IMR-90 (cell line): Measurements from ENCODE around the gene PARP6. TPM values are rescaled to one million over a fixed set of nuclear protein-coding genes. Genes with fewer than 3 reads are reported as not detected.

ENCODE experiments used
- ATAC-seq: fragments of 200-7000 bp; cut with Tn5 transposase; 2 replicates; pipeline ENCODE4 v1.9.1; 2020; ENCODE audit warnings: low read depth, mild to moderate bottlenecking, moderate library complexity
- BruUV-seq: library from RNA; stranded (reverse); fragments of 400-500 nt; replicated peaks from 2 replicates; lab custom pipeline; 2021; lab: Mats Ljungman, UMichigan
- CTCF ChIA-PET: fragments of 300-600 bp; formaldehyde crosslinking; extraction: SDS; loops from one replicate; lab custom pipeline; 2021; ENCODE audit warnings: antibody characterized with exemption; lab: Yijun Ruan, JAX
- POLR2A ChIA-PET: fragments of 300-600 bp; sonication (Branson Sonifier 250); formaldehyde crosslinking; loops from one replicate; lab custom pipeline; 2022; ENCODE audit warnings: antibody characterized with exemption; ENCODE audit not compliant: unreplicated experiment; lab: Charles Lee
- DNase-seq: peaks from one replicate; pipeline ENCODE4 v3.0.0; 2013
- H2AFZ ChIP-seq: replicated peaks from 2 replicates; pipeline ENCODE3; 2013; ENCODE audit warnings: low read length, mild to moderate bottlenecking; ENCODE audit not compliant: poor library complexity
- H2AK5ac ChIP-seq: 2 replicates; pipeline ENCODE4 v1.6.1; 2013; ENCODE audit warnings: low read depth, low read length, inconsistent platforms
- H2AK9ac ChIP-seq: replicated peaks from 2 replicates; pipeline ENCODE3; 2013; ENCODE audit warnings: mild to moderate bottlenecking, low read depth, low read length, moderate library complexity; ENCODE audit not compliant: poor library complexity
- H2BK120ac ChIP-seq: 2 replicates; pipeline ENCODE4 v1.6.1; 2013; ENCODE audit warnings: low read depth, low read length, inconsistent platforms
- H2BK15ac ChIP-seq: 3 replicates; pipeline ENCODE4 v1.6.1; 2013; ENCODE audit warnings: low read depth, low read length, inconsistent platforms
- H2BK20ac ChIP-seq: 2 replicates; pipeline ENCODE4 v1.6.1; 2013; ENCODE audit warnings: low read depth, mild to moderate bottlenecking, inconsistent platforms, low read length, moderate library complexity
- H2BK5ac ChIP-seq: 2 replicates; pipeline ENCODE4 v1.6.1; 2013; ENCODE audit warnings: mild to moderate bottlenecking, low read depth, low read length, inconsistent platforms; ENCODE audit not compliant: poor library complexity, severe bottlenecking
- H3K14ac ChIP-seq: replicated peaks from 2 replicates; pipeline ENCODE4 v1.6.1; 2013; ENCODE audit warnings: low read depth, low read length, inconsistent platforms
- H3K18ac ChIP-seq: 2 replicates; pipeline ENCODE4 v1.6.1; 2013; ENCODE audit warnings: low read depth, low read length, control low read depth
- H3K23ac ChIP-seq: 2 replicates; pipeline ENCODE4 v1.6.1; 2013; ENCODE audit warnings: low read depth, low read length, inconsistent platforms
- H3K27ac ChIP-seq: 2 replicates; pipeline ENCODE4 v1.5.1; 2013; ENCODE audit warnings: mild to moderate bottlenecking, control low read depth, low read length; ENCODE audit not compliant: insufficient read depth
- H3K27me3 ChIP-seq: 2 replicates; pipeline ENCODE4 v1.6.1; 2013; ENCODE audit warnings: low read length; ENCODE audit not compliant: control insufficient read depth, insufficient read depth
- H3K36me3 ChIP-seq: 2 replicates; pipeline ENCODE4 v1.6.1; 2013; ENCODE audit warnings: low read length, mixed read lengths; ENCODE audit not compliant: control insufficient read depth, insufficient read depth
- H3K4ac ChIP-seq: 2 replicates; pipeline ENCODE4 v1.6.1; 2013; ENCODE audit warnings: low read depth, low read length, inconsistent platforms
- H3K4me1 ChIP-seq: 2 replicates; pipeline ENCODE4 v1.6.1; 2013; ENCODE audit warnings: low read length, mixed read lengths; ENCODE audit not compliant: control insufficient read depth, insufficient read depth
- H3K4me2 ChIP-seq: 2 replicates; pipeline ENCODE4 v1.6.1; 2013; ENCODE audit warnings: low read depth, mild to moderate bottlenecking, control low read depth, low read length, moderate library complexity
- H3K4me3 ChIP-seq: 2 replicates; pipeline ENCODE4 v1.5.1; 2013; ENCODE audit warnings: low read depth, mild to moderate bottlenecking, control low read depth, low read length, moderate library complexity; ENCODE audit not compliant: insufficient read depth
- H3K56ac ChIP-seq: 2 replicates; pipeline ENCODE4 v1.6.1; 2013; ENCODE audit warnings: low read length, inconsistent platforms; ENCODE audit not compliant: insufficient read depth; ENCODE audit errors: extremely low read depth
- H3K79me1 ChIP-seq, 2 experiments: 2 replicates each; pipeline ENCODE4 v1.6.1; 2013; ENCODE audit warnings: low read length in 2 of 2, inconsistent platforms in 1 of 2, low read depth in 1 of 2
- H3K9ac ChIP-seq: 2 replicates; pipeline ENCODE4 v1.6.1; 2013; ENCODE audit warnings: low read depth, low read length, control low read depth
- H3K9me1 ChIP-seq: 2 replicates; pipeline ENCODE4 v1.6.1; 2013; ENCODE audit warnings: low read length, inconsistent platforms; ENCODE audit not compliant: insufficient read depth
- H3K9me3 ChIP-seq: 2 replicates; pipeline ENCODE4 v1.6.1; 2013; ENCODE audit warnings: low read length; ENCODE audit not compliant: control insufficient read depth, insufficient read depth
- H4K20me1 ChIP-seq: 2 replicates; pipeline ENCODE4 v1.6.1; 2013; ENCODE audit warnings: low read length, inconsistent platforms; ENCODE audit not compliant: insufficient read depth
- H4K5ac ChIP-seq: 2 replicates; pipeline ENCODE4 v1.6.1; 2013; ENCODE audit warnings: mild to moderate bottlenecking, low read depth, low read length, control low read depth
- H4K8ac ChIP-seq, 2 experiments: 2 replicates each; pipeline ENCODE4 v1.6.1; 2013; ENCODE audit warnings: low read depth in 2 of 2, low read length in 2 of 2, control low read depth in 1 of 2, inconsistent platforms in 1 of 2
- H4K91ac ChIP-seq: 2 replicates; pipeline ENCODE4 v1.6.1; 2013; ENCODE audit warnings: low read depth, low read length, inconsistent platforms; ENCODE audit not compliant: insufficient read depth
- BHLHE40 ChIP-seq: fragments of 150-350 bp; IDR thresholded peaks from 2 replicates; pipeline ENCODE4 v1.6.1; 2016; ENCODE audit warnings: mild to moderate bottlenecking, low read depth, low read length
- CEBPB ChIP-seq: IDR thresholded peaks from 2 replicates; pipeline ENCODE4 v1.6.1; 2012; ENCODE audit warnings: low read depth, low read length, improper control_type of control experiment
- CHD1 ChIP-seq: IDR thresholded peaks from 2 replicates; pipeline ENCODE4 v1.6.1; 2012; ENCODE audit warnings: low read depth, low read length, improper control_type of control experiment
- ELK1 ChIP-seq: fragments of 150-350 bp; IDR thresholded peaks from 2 replicates; pipeline ENCODE4 v1.6.1; 2016; ENCODE audit warnings: low read depth, mild to moderate bottlenecking, low read length, moderate library complexity, borderline replicate concordance
- FOS ChIP-seq: fragments of 150-350 bp; IDR thresholded peaks from 2 replicates; pipeline ENCODE4 v1.6.1; 2016; ENCODE audit warnings: low read depth, low read length
- MAFK ChIP-seq: IDR thresholded peaks from 2 replicates; pipeline ENCODE4 v1.6.1; 2012; ENCODE audit warnings: low read depth, low read length, improper control_type of control experiment
- MAZ ChIP-seq: IDR thresholded peaks from 2 replicates; pipeline ENCODE4 v1.6.1; 2012; ENCODE audit warnings: low read depth, mild to moderate bottlenecking, low read length, improper control_type of control experiment, moderate library complexity, borderline replicate concordance
- MXI1 ChIP-seq: IDR thresholded peaks from 2 replicates; pipeline ENCODE4 v1.6.1; 2012; ENCODE audit warnings: low read depth, mild to moderate bottlenecking, low read length, moderate library complexity, borderline replicate concordance
- POLR2A ChIP-seq: IDR thresholded peaks from 2 replicates; pipeline ENCODE4 v1.6.1; 2012; ENCODE audit warnings: mild to moderate bottlenecking, low read depth, low read length
- RAD21 ChIP-seq: IDR thresholded peaks from 2 replicates; pipeline ENCODE4 v1.6.1; 2012; ENCODE audit warnings: low read length, improper control_type of control experiment
- SMC3 ChIP-seq: fragments of 150-350 bp; IDR thresholded peaks from 2 replicates; pipeline ENCODE4 v1.6.1; 2016; ENCODE audit warnings: low read depth, mild to moderate bottlenecking, antibody characterized with exemption, low read length, moderate library complexity
- USF2 ChIP-seq: fragments of 150-350 bp; IDR thresholded peaks from 2 replicates; pipeline ENCODE4 v1.6.1; 2017; ENCODE audit warnings: mild to moderate bottlenecking, antibody characterized with exemption, low read length, low read depth
- WGBS, 2 experiments: methylation state at CpG; one replicate each; pipeline versions ENCODE4 v1.1.5 to v1.1.7; 2013; ENCODE audit warnings: missing lambda C conversion rate in 2 of 2; ENCODE audit not compliant: insufficient read length in 1 of 2; ENCODE audit errors: extremely low coverage in 2 of 2; 5-methylcytosine and 5-hydroxymethylcytosine counted together
- dilution Hi-C: fragments of 300-500 bp; cut with HindIII; formaldehyde crosslinking; loops from one replicate; pipeline ENCODE4 v1.14.3; 2018; ENCODE audit warnings: low sequenced_read_pairs; ENCODE audit not compliant: unreplicated experiment
- in situ Hi-C: fragments of 300-500 bp; cut with MboI; formaldehyde crosslinking; loops from 3 replicates; pipeline ENCODE4 v1.14.3; 2019; ENCODE audit warnings: low sequenced_read_pairs, inconsistent platforms, mixed read lengths
- intact Hi-C: fragments of 100-400 bp; cut with micrococcal nuclease; formaldehyde crosslinking; loops from 2 replicates; pipeline ENCODE4 v1.10.0; 2022
- polyA plus RNA-seq, 3 experiments: library from polyadenylated mRNA; depleted of rRNA; stranded (reverse); fragments of >200 nt; gene quantifications; 2 replicates each; pipeline ENCODE4 v1.2.3, GENCODE V29; 2012; ENCODE audit warnings: low replicate concordance in 1 of 3
- total RNA-seq: library from RNA; depleted of rRNA; stranded (reverse); fragments of >200 nt; gene quantifications from 2 replicates; pipeline ENCODE4 v1.2.3, GENCODE V29; 2012
- TF ChIP-seq, protein P1 (sequence below): conservative IDR thresholded peaks from 2 replicates; pipeline ENCODE4 v1.5.1; 2012; ENCODE audit warnings: mild to moderate bottlenecking, low read depth, low read length, improper control_type of control experiment

Gene PARP6
- total and polyA plus RNA-seq, 2 of the 4 experiments (the other 2 are of a cell fraction) = 13.4 to 45.1 TPM

DNA sequence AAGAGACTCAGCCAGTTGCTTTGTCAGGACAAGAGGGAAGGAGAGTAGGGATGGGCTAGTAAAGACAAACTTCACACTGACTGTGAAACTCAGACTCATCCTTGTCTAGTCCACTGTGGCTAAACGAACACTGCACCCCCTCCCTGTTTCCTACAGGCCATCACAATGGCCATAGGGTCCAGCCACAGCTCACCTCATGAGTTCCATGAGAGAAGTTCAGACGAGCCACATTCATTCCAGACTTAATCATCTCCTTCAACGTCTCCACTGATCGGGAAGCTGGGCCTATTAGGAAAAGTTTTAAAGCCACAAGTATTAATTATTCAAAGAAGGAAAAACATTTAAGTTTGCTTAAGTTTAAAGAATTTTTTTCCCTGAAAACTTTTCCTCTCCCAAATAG, 55.1 kb downstream of the PARP6 start:
- Histone ChIP-seq H3K36me3 (peaks cover 64% of the 10 kb centered on the region), H4K8ac (no peak overlapping the region), H3K4me2 (no peak overlapping the region), H4K20me1 (peaks cover 92% of the 10 kb centered on the region), H3K4ac (no peak overlapping the region), H2BK20ac (no peak overlapping the region), H3K9me1 (peaks cover 14% of the 10 kb centered on the region), H3K4me3 (no peak overlapping the region), H3K4me1 (peaks cover 10% of the 10 kb centered on the region), H3K56ac (no peak overlapping the region), H3K9ac (no peak overlapping the region), H2AK9ac (no peak overlapping the region), H3K79me1 (peaks cover 31 to 69% of the 10 kb centered on the region in 2 experiments), H3K27me3 (no peaks in the 10 kb centered on the region), H3K23ac (peak overlapping the region; percentile 66; the same call in 1 of the 2 replicates), H2BK5ac (peak overlapping the region; percentile 59), H2AFZ (peak overlapping the region; percentile 25), H4K91ac (no peak overlapping the region), H3K18ac (no peak overlapping the region), H3K14ac (no peak overlapping the region), H4K5ac (no peak overlapping the region), H2BK120ac (no peak overlapping the region), H3K27ac (no peak overlapping the region), H3K9me3 (no peaks in the 10 kb centered on the region), H2AK5ac (no peak overlapping the region), H2BK15ac (no peak overlapping the region)
- CTCF ChIA-PET = interaction anchor here (2.8 kb wide), 1 partner anchor 9 kb away, joined by 11 read pairs; no protein-coding TSS in a partner anchor
- intact Hi-C loops = no loop called here
- BruUV-seq = no TSS peak
- DNase-seq (no peak), ATAC-seq (no peak)
- WGBS, 2 experiments = no CpG with 5 or more reads among the region's 4 CpGs
- dilution Hi-C loops = no loop called here
- POLR2A ChIA-PET = interaction anchor here (0.6 kb wide), 1 partner anchor 1239 kb away, joined by 10 read pairs; no protein-coding TSS in a partner anchor
- in situ Hi-C loops = no loop called here
- TF ChIP-seq MAFK (no peak), BHLHE40 (no peak), ELK1 (no peak), POLR2A (no peak), CEBPB (no peak), FOS (no peak), MAZ (no peak), CHD1 (no peak), USF2 (no peak), MXI1 (no peak), SMC3 (no peak), RAD21 (no peak)
- TF ChIP-seq, protein P1, sequence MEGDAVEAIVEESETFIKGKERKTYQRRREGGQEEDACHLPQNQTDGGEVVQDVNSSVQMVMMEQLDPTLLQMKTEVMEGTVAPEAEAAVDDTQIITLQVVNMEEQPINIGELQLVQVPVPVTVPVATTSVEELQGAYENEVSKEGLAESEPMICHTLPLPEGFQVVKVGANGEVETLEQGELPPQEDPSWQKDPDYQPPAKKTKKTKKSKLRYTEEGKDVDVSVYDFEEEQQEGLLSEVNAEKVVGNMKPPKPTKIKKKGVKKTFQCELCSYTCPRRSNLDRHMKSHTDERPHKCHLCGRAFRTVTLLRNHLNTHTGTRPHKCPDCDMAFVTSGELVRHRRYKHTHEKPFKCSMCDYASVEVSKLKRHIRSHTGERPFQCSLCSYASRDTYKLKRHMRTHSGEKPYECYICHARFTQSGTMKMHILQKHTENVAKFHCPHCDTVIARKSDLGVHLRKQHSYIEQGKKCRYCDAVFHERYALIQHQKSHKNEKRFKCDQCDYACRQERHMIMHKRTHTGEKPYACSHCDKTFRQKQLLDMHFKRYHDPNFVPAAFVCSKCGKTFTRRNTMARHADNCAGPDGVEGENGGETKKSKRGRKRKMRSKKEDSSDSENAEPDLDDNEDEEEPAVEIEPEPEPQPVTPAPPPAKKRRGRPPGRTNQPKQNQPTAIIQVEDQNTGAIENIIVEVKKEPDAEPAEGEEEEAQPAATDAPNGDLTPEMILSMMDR = no peak
